Mucosa of descending colon (tissue), 3 donors: ENCODE results near the gene SETD2. TPM values are rescaled to one million over a fixed set of nuclear protein-coding genes. Genes with fewer than 3 reads are reported as not detected.

Source experiments
- ATAC-seq: fragments of 200-7000 bp; cut with Tn5 transposase; one replicate; pipeline ENCODE4 v1.9.1; 2020; ENCODE audit warnings: mild to moderate bottlenecking, moderate library complexity
- DNase-seq, 3 donors: peaks; one replicate each; pipeline ENCODE4 v3.0.0-alpha.2; 2020
- H3K36me3 ChIP-seq: fragments of 200-600 bp; one replicate; pipeline ENCODE4 v1.8.0; 2021; ENCODE audit warnings: low read depth, mild to moderate bottlenecking
- H3K4me1 ChIP-seq: fragments of 200-600 bp; one replicate; pipeline ENCODE4 v1.8.0; 2021; ENCODE audit warnings: low read depth, mild to moderate bottlenecking
- H3K4me3 ChIP-seq: fragments of 200-600 bp; one replicate; pipeline ENCODE4 v1.8.0; 2021; ENCODE audit warnings: mild to moderate bottlenecking
- H3K9me3 ChIP-seq: fragments of 200-600 bp; one replicate; pipeline ENCODE4 v1.8.0; 2021; ENCODE audit warnings: mild to moderate bottlenecking
- CTCF ChIP-seq: fragments of 200-600 bp; IDR thresholded peaks from one replicate; pipeline ENCODE4 v1.8.0; 2022; ENCODE audit warnings: antibody characterized with exemption, mild to moderate bottlenecking
- intact Hi-C, 2 donors: fragments of 100-400 bp; cut with DNase I in 1 of 2; cut with micrococcal nuclease in 1 of 2; formaldehyde crosslinking; loops; one replicate each; pipeline versions ENCODE4 v1.11.0 to v1.11.1; 2022; cut with DNase I, micrococcal nuclease
- total RNA-seq, 3 donors: library from RNA; stranded (reverse); fragmentation: NEBNext Ultra II Directional in 2 of 3; extraction: Animal tissue kit (Norgen Biotek cat#: 25700) in 2 of 3; gene quantifications; one replicate each; pipeline versions ENCODE4 v1.2.1 to v1.2.4, GENCODE V29; 2021 to 2023
- donor health status: DM: no; HTN: no; CAD: no; lungs with moderate emphysema.
- donor health status: DM: no; HTN: no; CAD: no.
- donor health status: DM: no; HTN: yes; CAD: no.

SETD2 gene
- total RNA-seq, 3 donors from 2014 or later, result 41.5 to 71.1 (median 50.4) TPM

GRCh38 chr3:47158208-47158607 lies 5.7 kb downstream of the SETD2 start:
- Histone ChIP-seq H3K9me3 (no peaks in the 10 kb centered on the region), H3K36me3 (no peaks in the 10 kb centered on the region), H3K4me3 (no peak overlapping the region), H3K4me1 (peaks cover 31% of the 10 kb centered on the region)
- intact Hi-C loops, result no loop called here
- no peak for TF ChIP-seq CTCF
- DNase-seq (no peak), ATAC-seq (no peak)

GRCh38 chr3:47156396-47156795 lies 7.5 kb downstream of the SETD2 start:
- Histone ChIP-seq H3K9me3 (no peaks in the 10 kb centered on the region), H3K4me3 (no peak overlapping the region), H3K4me1 (peaks cover 19% of the 10 kb centered on the region), H3K36me3 (no peaks in the 10 kb centered on the region)
- no peak for TF ChIP-seq CTCF
- no peak for DNase-seq
- no peak for ATAC-seq
- intact Hi-C loops, result no loop called here

- intact Hi-C loops, result no loop called here
- no peak for ATAC-seq
- peaks cover 7% of the 10 kb centered on the region for H3K4me1 ChIP-seq
- no peaks in the 10 kb centered on the region for H3K9me3 ChIP-seq
- DNase-seq, result no peak
- H3K4me3 ChIP-seq, result no peak overlapping the region
- no peak for TF ChIP-seq CTCF
- no peaks in the 10 kb centered on the region for H3K36me3 ChIP-seq
Observed at GRCh38 chr3:47152578-47152977, 11.3 kb downstream of the SETD2 start.

GRCh38 chr3:47151836-47152235 lies 12.1 kb downstream of the SETD2 start:
- Histone ChIP-seq H3K4me3 (no peak overlapping the region), H3K4me1 (peaks cover 7% of the 10 kb centered on the region), H3K9me3 (no peaks in the 10 kb centered on the region), H3K36me3 (no peaks in the 10 kb centered on the region)
- no peak for TF ChIP-seq CTCF
- DNase-seq (no peak), ATAC-seq (no peak)
- intact Hi-C loops, result no loop called here

- Histone ChIP-seq H3K4me3 (no peak overlapping the region), H3K4me1 (peaks cover 7% of the 10 kb centered on the region), H3K36me3 (no peaks in the 10 kb centered on the region), H3K9me3 (no peaks in the 10 kb centered on the region)
- TF ChIP-seq CTCF, result no peak
- intact Hi-C loops, result no loop called here
- DNase-seq (no peak), ATAC-seq (no peak)
Observed at GRCh38 chr3:47149339-47149933, 14.5 kb downstream of the SETD2 start.

- intact Hi-C loops, result no loop called here
- H3K36me3 ChIP-seq, result no peaks in the 10 kb centered on the region
- no peak for TF ChIP-seq CTCF
- no peak for ATAC-seq
- H3K9me3 ChIP-seq, result no peaks in the 10 kb centered on the region
- no peak for DNase-seq
- peaks cover 27% of the 10 kb centered on the region for H3K4me1 ChIP-seq
- no peak overlapping the region for H3K4me3 ChIP-seq
Observed at GRCh38 chr3:47145272-47145671, 18.6 kb downstream of the SETD2 start.
